Coronary artery (tissue), 2 donors: ENCODE results near the gene HSD17B1.
"Not testable (repeated sequence)": the region's sequence is repeated elsewhere in the genome, so short reads cannot be mapped to it uniquely, and the experiment has no call there.

Experiments
- DNase-seq: peaks from one replicate; pipeline ENCODE4 v3.0.0-alpha.2; 2017; ENCODE audit warnings: low spot score
- H3K27ac ChIP-seq, 2 donors: fragments of 200-600 bp; sonication (generic); one replicate each; pipeline ENCODE4 v1.5.1; 2016 to 2019
- H3K4me3 ChIP-seq: fragments of 200-600 bp; sonication (generic); 2 replicates; pipeline ENCODE4 v1.5.1; 2016; ENCODE audit warnings: mild to moderate bottlenecking, moderate library complexity
- TF ChIP-seq, protein P1 (sequence below): fragments of 200-600 bp; sonication (generic); IDR thresholded peaks from one replicate; pipeline ENCODE4 v1.5.1; 2019; ENCODE audit warnings: antibody characterized with exemption

Gene HSD17B1

DNA sequence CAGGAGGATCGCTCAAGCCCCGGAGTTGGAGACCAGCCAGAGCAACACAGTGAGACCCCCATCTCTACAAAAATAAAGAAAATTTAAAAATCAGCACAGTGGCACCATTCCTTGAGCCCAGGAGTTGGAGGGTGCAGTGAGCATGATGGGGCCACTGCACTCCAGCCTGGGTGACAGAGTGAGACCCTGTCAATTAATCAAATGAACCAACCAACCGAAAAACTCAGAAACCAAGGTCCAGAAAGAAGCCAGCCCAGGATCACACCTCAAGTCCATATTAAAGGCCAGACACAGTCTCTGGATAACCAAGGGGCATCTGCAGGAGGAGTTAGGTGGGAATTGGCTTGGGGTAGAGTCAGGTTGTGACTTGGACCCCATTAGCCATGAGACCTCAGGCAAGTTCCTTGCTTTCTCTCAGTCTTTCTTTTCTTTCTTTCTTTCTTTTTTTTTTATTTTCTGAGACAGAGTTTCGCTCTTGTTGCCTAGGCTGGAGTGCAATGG, 2.4 kb downstream of the HSD17B1 start:
- Histone ChIP-seq H3K4me3 (peak overlapping the region; percentile 99), H3K27ac (peak overlapping the region; percentile 84 to 92)
- no peak for DNase-seq
- TF ChIP-seq, protein P1, sequence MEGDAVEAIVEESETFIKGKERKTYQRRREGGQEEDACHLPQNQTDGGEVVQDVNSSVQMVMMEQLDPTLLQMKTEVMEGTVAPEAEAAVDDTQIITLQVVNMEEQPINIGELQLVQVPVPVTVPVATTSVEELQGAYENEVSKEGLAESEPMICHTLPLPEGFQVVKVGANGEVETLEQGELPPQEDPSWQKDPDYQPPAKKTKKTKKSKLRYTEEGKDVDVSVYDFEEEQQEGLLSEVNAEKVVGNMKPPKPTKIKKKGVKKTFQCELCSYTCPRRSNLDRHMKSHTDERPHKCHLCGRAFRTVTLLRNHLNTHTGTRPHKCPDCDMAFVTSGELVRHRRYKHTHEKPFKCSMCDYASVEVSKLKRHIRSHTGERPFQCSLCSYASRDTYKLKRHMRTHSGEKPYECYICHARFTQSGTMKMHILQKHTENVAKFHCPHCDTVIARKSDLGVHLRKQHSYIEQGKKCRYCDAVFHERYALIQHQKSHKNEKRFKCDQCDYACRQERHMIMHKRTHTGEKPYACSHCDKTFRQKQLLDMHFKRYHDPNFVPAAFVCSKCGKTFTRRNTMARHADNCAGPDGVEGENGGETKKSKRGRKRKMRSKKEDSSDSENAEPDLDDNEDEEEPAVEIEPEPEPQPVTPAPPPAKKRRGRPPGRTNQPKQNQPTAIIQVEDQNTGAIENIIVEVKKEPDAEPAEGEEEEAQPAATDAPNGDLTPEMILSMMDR, result no peak

DNA sequence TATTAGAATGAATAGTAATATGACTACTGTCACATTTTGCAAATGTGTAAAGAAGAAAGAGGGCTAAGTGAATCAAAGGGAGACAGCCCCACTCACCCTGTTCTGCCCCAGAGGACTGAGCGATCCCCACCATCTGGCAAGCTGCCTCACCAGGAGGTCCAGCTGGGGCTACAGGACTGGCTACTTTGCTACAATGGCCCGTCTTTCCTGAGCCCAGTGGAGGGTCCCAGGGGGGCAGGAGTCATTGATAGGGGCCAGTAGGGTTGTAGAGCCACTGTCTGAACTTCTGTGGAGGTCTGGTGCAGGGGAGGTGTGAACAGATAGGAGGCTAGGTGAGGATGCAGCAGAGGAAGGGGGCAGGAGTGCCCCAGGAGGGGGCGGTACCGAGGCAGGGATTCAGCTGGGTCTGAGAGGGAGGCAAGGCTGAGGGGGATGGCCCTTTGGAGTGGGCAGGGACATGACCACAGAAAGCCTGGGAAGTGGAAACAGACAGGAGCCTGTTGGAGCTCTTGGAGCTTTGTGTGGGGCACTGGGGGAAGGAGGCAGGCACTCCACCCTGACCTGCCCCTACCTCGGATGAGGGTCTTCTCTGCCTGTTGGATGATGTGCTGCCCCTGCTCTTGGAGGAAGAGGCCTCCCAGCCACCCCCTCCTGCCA, 3.4 kb downstream of the HSD17B1 start:
- not testable (repeated sequence) for H3K27ac ChIP-seq

GRCh38 chr17:42559075-42559474, 6.4 kb downstream of the HSD17B1 start:
- no peak overlapping the region for H3K27ac ChIP-seq
- TF ChIP-seq, protein P1, result no peak
- H3K4me3 ChIP-seq, result no peak overlapping the region
- DNase-seq, result no peak

More for the DNA sequence above, 3.4 kb downstream of the HSD17B1 start:
- DNase-seq, H3K4me3 ChIP-seq: not testable (repeated sequence)

DNA sequence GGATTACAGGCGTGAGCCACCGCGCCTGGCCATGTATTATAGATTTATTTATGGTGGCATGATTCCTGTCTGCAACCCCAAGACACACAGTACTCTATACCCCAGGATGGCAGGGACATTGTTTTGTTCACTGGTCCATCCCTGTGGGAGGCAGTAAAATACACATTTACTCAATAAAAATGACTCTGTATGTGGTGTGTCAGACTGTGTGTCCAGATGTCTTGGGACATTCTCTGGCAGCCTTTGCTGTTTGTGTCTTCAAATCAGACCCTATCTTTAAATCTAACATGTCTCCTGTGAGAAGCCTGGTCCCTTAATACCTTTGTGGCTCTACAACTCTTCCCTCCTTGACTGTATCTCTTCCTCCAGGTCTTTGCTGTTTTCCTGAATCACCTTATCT, 7.5 kb downstream of the HSD17B1 start:
- H3K4me3 ChIP-seq, result no peak overlapping the region
- TF ChIP-seq, protein P1, result no peak
- no peak for DNase-seq
- H3K27ac ChIP-seq, result no peak overlapping the region

DNA sequence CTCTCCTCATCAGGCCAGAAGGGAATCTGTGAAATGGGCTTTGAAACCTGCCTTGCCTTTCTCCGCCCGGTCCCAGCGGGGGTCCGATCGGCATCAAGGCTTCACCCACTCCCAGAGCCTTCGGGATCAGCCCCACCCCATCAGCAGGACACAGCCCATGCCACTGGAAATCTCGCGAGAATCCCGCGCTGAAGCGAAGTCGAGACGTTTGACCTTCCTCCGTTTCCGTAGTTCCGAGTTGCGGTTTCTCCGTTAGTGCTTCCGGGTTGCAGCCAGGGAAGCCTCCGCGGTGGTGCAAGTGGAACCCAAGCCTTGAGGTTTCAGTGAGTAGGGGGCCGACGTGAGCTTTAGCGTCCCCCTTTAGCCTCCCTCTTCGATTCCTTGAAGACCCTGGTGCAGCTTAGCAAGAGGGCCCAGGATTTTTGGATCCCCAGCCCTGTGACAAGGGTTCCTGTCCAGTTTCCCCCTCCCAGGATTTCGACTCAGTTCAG, 9.2 kb downstream of the HSD17B1 start, which contains the start of gene COASY:
Gene COASY, plus strand, starts transcription at position 252 of the 491 bp plus-strand sequence. CDS start 475 bp downstream, outside the sequence.
- peak within 1 kb of the TSS; percentile 53 to 93 for H3K27ac ChIP-seq
- TF ChIP-seq, protein P1, result no peak
- peak; percentile 97 for DNase-seq
- peak within 1 kb of the TSS; percentile 80 for H3K4me3 ChIP-seq

- DNase-seq, result no peak
- peak overlapping the region; percentile 53 to 93 for H3K27ac ChIP-seq
- TF ChIP-seq, protein P1, result no peak
- peak overlapping the region; percentile 80 for H3K4me3 ChIP-seq
Observed at GRCh38 chr17:42562388-42563142, 9.8 kb downstream of the HSD17B1 start.

GRCh38 chr17:42563143-42563509, 10.4 kb downstream of the HSD17B1 start:
- TF ChIP-seq, protein P1, result no peak
- no peak for DNase-seq
- Histone ChIP-seq H3K4me3 (peak overlapping the region; percentile 80), H3K27ac (peak overlapping the region in 1 of 2 donors; percentile 93)
